K562 (cell line): ENCODE results near the gene DOCK7. TPM values are rescaled to one million over a fixed set of nuclear protein-coding genes. Genes with fewer than 3 reads are reported as not detected.

Experiments
- ADNP ChIP-seq: fragments of 200-800 bp; sonication (Bioruptor generic); IDR thresholded peaks from 2 replicates; pipeline ENCODE4 v1.6.1; 2016; ENCODE audit warnings: missing genetic modification characterization, missing compliant biosample characterization
- ARID1B ChIP-seq: fragments of 450-650 bp; IDR thresholded peaks from 2 replicates; pipeline ENCODE4 v1.6.1; 2016; ENCODE audit warnings: antibody characterized with exemption, mild to moderate bottlenecking, inconsistent platforms
- BRD9 ChIP-seq: fragments of 450-650 bp; IDR thresholded peaks from 2 replicates; pipeline ENCODE4 v1.6.1; 2018; ENCODE audit warnings: low read depth; ENCODE audit not compliant: partially characterized antibody
- CREBBP ChIP-seq: IDR thresholded peaks from one replicate; pipeline ENCODE4 v1.6.1; 2012; ENCODE audit warnings: low read depth, mild to moderate bottlenecking, control low read depth, inconsistent platforms, low read length
- CTCFL ChIP-seq: IDR thresholded peaks from 2 replicates; pipeline ENCODE4 v1.6.1; 2011; ENCODE audit warnings: borderline replicate concordance, low read depth, mild to moderate bottlenecking, moderate library complexity, low read length; ENCODE audit not compliant: insufficient read depth, poor library complexity, severe bottlenecking
- EGR1 ChIP-seq: fragments of 450-650 bp; conservative IDR thresholded peaks from 2 replicates; pipeline ENCODE4 v1.6.1; 2017; ENCODE audit warnings: mild to moderate bottlenecking
- EP300 ChIP-seq: IDR thresholded peaks from 2 replicates; pipeline ENCODE4 v1.6.1; 2012; ENCODE audit warnings: low read length, improper control_type of control experiment
- FOXJ2 ChIP-seq: fragments of 200-800 bp; sonication (Bioruptor generic); IDR thresholded peaks from 2 replicates; pipeline ENCODE4 v1.6.1; 2016; ENCODE audit warnings: missing genetic modification characterization, missing compliant biosample characterization
- HINFP ChIP-seq: fragments of 450-650 bp; conservative IDR thresholded peaks from 2 replicates; pipeline ENCODE4 v1.6.1; 2016; ENCODE audit warnings: missing genetic modification characterization, low read depth, mild to moderate bottlenecking, control low read depth, missing compliant biosample characterization
- HSF4 ChIP-seq: fragments of 250-450 bp; sonication (Bioruptor Pico); IDR thresholded peaks from 2 replicates; pipeline ENCODE4 v2.1.2; 2022; ENCODE audit warnings: mild to moderate bottlenecking, moderate library complexity, borderline replicate concordance
- NKRF ChIP-seq: fragments of 450-650 bp; IDR thresholded peaks from 2 replicates; pipeline ENCODE4 v1.6.1; 2016; ENCODE audit warnings: borderline replicate concordance
- SFPQ ChIP-seq: fragments of 200-400 bp; formaldehyde crosslinking; IDR thresholded peaks from 2 replicates; pipeline ENCODE4 v1.6.1; 2017; ENCODE audit warnings: mild to moderate bottlenecking, low read depth, low read length, moderate library complexity
- SNRNP70 ChIP-seq: fragments of 200-400 bp; formaldehyde crosslinking; optimal IDR thresholded peaks from 2 replicates; pipeline ENCODE3; 2017; ENCODE audit warnings: low read depth, low read length
- TCF7 ChIP-seq: sonication (generic); IDR thresholded peaks from 2 replicates; pipeline ENCODE4 v1.6.1; 2016; ENCODE audit warnings: antibody characterized with exemption, borderline replicate concordance
- XRCC5 ChIP-seq: fragments of 200-400 bp; formaldehyde crosslinking; IDR thresholded peaks from 2 replicates; pipeline ENCODE4 v1.6.1; 2017; ENCODE audit warnings: low read depth, mild to moderate bottlenecking, low read length
- ZBTB34 ChIP-seq: fragments of 250-450 bp; sonication (Bioruptor Pico); IDR thresholded peaks from 2 replicates; pipeline ENCODE4 v1.8.0; 2021; ENCODE audit warnings: mild to moderate bottlenecking, moderate library complexity
- ZNF174 ChIP-seq: fragments of 250-450 bp; sonication (Bioruptor Pico); IDR thresholded peaks from 2 replicates; pipeline ENCODE4 v1.4.0; 2020; ENCODE audit warnings: mild to moderate bottlenecking
- ZNF197 ChIP-seq: fragments of 200-800 bp; sonication (Bioruptor generic); IDR thresholded peaks from 2 replicates; pipeline ENCODE4 v1.6.1; 2016; ENCODE audit warnings: low read depth, missing genetic modification characterization, missing compliant biosample characterization
- polyA plus RNA-seq, 8 experiments: library from polyadenylated mRNA; depleted of rRNA in 4 of 8; stranded (reverse) in 5 of 8; unstranded in 3 of 8; fragments of >200 nt; fragmentation: Nextera tagmentation in 2 of 8; fragmentation: Illumina TruSeq in 1 of 8; extraction: Ambion mirVana in 2 of 8; extraction: Trizol in 1 of 8; gene quantifications; 2 replicates each; pipeline versions ENCODE4 v1.2.1 to v1.2.3, GENCODE V29; 2011 to 2014; ENCODE audit warnings: inconsistent platforms in 1 of 8, missing spikeins in 1 of 8
- total RNA-seq, 7 experiments: library from RNA; depleted of rRNA in 6 of 7; stranded (reverse); fragments of >200 nt in 6 of 7; fragmentation: Illumina TruSeq in 2 of 7; extraction: Trizol in 2 of 7; gene quantifications; 2 replicates each; pipeline versions ENCODE4 v1.2.1 to v1.2.3, GENCODE V29; 2011 to 2021; ENCODE audit warnings: low replicate concordance in 1 of 7

Gene DOCK7
- total and polyA plus RNA-seq, 9 of the 15 experiments (the other 6 are each of a cell fraction or from before 2014, with no cell fraction given): 4.9 to 35.1 (median 12.6) TPM

GRCh38 chr1:62436466-62437272, 251.5 kb downstream of the DOCK7 start, which contains the start of gene USP1 (continued):
- no peak for TF ChIP-seq HINFP
- no peak for TF ChIP-seq ZNF174 (CRISPR knock-in tag)
- TF ChIP-seq CREBBP: no peak
- 0 out of 2 replicates have a peak, but pooled peaks have one; percentile 21 for TF ChIP-seq ARID1B
- TF ChIP-seq ZBTB34 (CRISPR knock-in tag): no peak
- TF ChIP-seq HSF4 (CRISPR knock-in tag): no peak
- no peak for TF ChIP-seq FOXJ2 (tag)
- TF ChIP-seq ADNP: no peak
- no peak for TF ChIP-seq NKRF
- peak; percentile 60; the same call in 1 of the 2 replicates for TF ChIP-seq XRCC5
- TF ChIP-seq TCF7: no peak
- no peak for TF ChIP-seq SFPQ
- peak; percentile 12 for TF ChIP-seq CTCFL
- peak; percentile 49 for TF ChIP-seq EGR1
- TF ChIP-seq EP300: no peak; the same call in 1 of the 2 replicates
- no peak for TF ChIP-seq SNRNP70
- no peak for TF ChIP-seq ZNF197 (CRISPR knock-in tag)
- TF ChIP-seq BRD9: no peak
